GM18499 (cell line): ENCODE data around the gene LRRTM1.

Source experiments
- ATAC-seq: cut with Tn5 transposase; IDR thresholded peaks from one replicate; pipeline ENCODE4 v1.9.1; 2021; ENCODE audit warnings: moderate number of reproducible peaks; ENCODE audit not compliant: insufficient read depth, unreplicated experiment

The LRRTM1 gene

GRCh38 chr2:80303006-80303908 is 1.3 kb downstream of the LRRTM1 start:
- ATAC-seq, result no peak

DNA sequence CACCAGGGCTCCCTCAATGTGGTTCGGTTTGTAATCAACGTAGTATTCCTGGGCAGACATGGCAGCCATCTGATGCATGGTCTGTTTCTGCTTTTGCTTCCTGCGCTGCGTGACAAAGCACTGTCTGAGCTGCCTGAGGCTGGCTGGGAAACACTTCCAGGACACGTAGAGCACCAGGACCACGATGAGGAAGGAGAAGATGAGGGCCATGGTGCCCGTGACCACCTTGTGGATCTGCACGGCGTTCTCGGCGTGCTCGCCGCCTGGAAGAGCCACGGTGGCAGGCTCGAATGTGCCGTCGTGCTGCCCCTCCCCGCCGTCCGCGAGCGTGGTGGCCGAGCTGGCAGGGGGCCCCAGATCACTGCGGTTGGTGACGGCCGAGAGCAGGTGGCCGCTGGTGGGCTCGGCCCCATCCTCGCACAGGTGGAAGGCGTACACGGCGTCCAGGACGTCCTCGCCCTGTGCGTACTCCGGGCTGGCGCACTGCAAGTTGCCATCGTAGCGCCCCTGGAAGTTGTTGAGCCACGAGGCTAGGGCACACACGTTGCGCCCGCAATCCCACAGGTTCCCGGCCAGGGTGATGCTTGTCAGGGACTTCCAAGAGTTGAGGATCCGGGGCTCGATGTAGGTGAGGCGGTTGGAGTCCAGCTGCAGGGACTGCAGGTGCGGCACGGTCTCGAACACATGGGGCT is 2.1 kb downstream of the LRRTM1 start:
- ATAC-seq, result no peak

GRCh38 chr2:80302001-80302313 is 2.6 kb downstream of the LRRTM1 start:
- no peak for ATAC-seq

GRCh38 chr2:80300954-80301353 is 3.6 kb downstream of the LRRTM1 start:
- ATAC-seq, result no peak

DNA sequence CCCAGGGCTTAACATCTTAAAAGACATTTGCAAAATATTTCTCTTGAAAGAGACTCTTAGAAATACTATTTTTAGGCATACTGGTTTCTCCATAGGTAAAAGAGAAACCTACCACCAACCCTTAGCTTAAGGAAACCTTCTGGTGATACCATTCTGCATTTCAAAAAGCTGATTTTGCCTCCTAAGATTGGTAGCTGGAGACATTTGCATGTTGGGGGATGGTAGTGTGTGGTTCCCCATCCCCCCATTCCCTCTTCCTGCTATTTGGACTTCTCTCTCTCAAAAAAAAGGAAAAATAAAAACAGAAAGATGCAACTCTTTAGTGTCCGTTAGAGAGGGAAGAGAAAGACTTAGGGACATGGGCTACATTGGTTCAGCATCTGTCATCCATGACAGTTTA is 4.2 kb downstream of the LRRTM1 start:
- ATAC-seq, result no peak

DNA sequence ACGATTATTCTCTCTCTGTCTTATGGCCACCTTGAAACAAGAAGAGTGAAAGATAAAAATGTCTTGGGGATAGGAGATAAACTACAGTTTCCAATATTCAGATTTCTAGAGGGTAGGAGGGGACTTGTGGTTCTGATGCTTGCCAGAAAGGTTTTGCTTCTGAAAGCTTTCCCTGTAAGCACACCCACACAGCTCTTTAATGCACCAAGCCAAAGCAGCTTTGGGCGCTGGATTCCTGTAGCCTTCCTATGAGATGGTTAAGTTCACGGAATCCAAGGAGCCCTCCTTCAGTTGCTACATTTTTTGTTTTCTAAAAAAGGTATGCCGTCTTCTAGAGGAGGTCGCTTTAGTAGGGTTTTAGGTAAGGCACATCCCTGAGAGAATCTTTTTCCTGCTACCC is 4.9 kb downstream of the LRRTM1 start:
- no peak for ATAC-seq

GRCh38 chr2:80298954-80299353 is 5.6 kb downstream of the LRRTM1 start:
- no peak for ATAC-seq

GRCh38 chr2:80293039-80293438 is 11.5 kb downstream of the LRRTM1 start:
- no peak for ATAC-seq

- ATAC-seq, result no peak
Measured at GRCh38 chr2:80292474-80292873, 12.1 kb downstream of the LRRTM1 start.

DNA sequence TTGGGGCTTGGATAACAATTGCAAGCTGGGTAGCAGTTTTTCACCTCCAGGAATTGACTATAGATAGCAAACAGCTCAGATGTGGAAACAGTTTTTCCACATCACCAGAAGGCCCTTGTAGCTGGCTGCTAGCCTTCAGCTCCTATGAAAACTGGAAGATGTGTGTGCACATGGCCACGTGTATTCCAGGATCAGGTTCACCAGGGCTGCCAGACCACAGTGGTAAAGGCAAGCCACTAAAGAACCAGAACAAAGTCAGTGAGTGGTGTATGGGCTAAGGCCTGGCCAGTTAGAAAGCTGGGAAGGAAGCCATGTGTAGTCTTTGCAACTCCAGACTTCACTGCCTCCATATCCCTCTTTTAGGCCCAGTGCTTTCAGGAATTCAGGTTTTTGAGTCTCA is 12.9 kb downstream of the LRRTM1 start:
- ATAC-seq, result no peak

DNA sequence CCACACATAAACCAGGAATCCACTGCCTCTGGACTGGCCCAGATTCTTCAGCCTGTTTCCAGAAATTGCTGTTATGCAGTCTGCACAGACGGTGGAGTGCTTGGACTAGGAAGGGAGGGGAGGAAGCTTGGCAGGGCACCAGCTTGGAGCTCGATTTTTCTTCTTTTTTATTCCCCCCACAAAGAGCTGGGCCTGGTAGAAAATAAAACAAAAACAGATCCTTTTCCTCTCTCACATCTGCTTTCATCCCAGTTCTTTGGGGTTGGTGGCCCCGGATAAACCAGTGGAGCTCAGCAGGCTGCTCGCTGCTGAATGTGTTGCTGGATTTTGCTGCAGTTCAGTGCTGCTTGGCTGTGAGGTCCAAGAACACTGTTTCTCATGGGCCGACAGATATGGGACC is 16.0 kb downstream of the LRRTM1 start:
- ATAC-seq, result no peak

- no peak for ATAC-seq
Measured at GRCh38 chr2:80281049-80281448, 23.5 kb downstream of the LRRTM1 start.

DNA sequence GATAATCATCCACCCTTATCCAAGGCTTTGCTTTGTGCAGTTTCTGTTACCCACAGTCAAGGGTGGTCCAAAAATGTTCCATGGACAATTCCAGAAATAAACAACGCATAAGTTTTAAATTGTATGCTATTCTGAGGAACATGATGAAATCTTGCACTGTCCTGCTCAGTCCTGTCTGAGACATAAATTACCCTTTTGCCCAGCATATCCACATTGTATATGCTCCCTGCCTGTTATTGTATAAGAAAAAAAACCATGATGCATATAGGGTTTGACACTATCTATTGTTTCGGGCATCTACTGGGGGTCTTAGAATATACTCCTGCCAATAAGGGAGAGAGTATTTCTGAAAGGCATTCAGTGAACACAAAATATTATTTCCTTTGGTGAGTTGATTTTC is 24.0 kb downstream of the LRRTM1 start:
- no peak for ATAC-seq

- ATAC-seq, result no peak
Measured at GRCh38 chr2:80269806-80270205, 34.7 kb downstream of the LRRTM1 start.

DNA sequence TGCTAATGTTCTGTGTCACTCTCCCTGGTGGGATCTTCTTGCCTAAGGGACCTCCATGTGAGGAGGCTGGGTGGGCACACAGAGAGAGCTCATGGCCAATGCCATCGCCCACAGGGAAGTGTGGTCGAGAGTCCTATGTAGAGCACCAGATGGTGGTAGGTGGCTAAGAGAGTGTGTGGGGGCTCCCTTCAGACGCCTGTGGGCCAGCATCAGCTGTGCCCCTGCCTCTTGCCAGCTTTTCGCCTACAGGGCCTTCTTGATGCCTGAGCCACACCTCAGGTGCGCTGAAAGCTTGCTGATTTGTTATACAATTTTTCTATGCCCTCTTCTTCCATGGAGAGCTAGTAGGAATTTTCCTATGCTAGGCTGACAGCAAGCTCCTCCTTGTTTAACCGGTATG is 38.3 kb downstream of the LRRTM1 start:
- ATAC-seq, result no peak

DNA sequence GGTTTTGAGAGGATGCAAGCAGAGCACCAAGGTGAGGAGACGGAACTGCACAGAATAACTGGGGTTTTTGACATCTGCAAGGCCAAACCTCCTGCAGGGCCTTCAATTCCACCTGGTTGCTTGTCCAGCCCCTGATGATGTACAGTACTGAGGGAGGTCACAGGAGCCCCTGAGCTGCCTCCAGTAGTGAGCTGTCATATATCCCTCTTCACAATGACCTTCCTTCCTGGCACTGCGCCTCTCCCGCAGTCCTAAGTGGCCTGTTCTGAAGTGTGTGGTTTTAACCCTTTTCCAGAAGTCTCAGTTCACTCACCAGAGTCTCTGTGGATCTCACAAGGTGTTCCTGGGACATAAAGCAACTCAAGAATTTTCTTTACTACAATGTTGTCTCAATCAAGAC is 45.3 kb downstream of the LRRTM1 start:
- ATAC-seq, result no peak

- no peak for ATAC-seq
Measured at GRCh38 chr2:80258793-80259192, 45.8 kb downstream of the LRRTM1 start.

DNA sequence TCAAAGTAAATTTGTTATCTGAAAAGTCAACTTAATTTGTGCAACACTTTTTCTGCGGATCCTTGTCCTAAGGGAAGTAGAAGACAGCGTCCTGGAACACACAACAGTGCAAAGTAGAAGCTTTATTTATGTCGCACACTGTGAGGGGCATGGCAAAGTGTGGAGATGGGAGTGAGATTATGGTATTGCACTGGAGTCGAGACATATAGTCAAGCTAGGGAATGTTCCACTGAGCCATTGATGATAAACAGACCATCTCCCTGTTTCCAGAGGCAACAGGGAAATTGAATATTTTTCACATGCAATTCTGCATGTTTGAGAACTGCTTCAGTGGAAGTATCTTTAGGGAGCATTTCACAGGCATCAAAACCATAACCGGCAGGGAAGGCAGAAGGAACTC is 46.2 kb downstream of the LRRTM1 start:
- ATAC-seq, result no peak

DNA sequence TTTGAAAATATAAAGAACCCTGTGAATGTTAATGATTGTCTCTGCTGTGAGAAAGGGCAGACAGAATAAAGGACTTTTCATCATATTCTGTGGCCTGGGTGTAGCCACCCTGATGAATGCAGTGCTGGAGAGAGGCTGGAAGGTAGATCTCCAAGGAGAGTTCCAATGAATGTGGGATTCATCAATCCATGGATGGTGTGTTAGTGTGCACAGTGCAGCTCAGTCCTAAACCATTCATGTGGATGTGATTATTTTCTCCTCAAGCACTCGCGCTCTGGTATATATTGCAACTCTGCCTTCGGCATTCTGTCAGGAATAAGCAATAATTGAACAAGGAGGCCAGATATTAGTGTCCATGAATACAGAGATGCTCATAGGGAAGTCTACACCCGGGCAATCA is 47.1 kb downstream of the LRRTM1 start:
- ATAC-seq, result no peak

DNA sequence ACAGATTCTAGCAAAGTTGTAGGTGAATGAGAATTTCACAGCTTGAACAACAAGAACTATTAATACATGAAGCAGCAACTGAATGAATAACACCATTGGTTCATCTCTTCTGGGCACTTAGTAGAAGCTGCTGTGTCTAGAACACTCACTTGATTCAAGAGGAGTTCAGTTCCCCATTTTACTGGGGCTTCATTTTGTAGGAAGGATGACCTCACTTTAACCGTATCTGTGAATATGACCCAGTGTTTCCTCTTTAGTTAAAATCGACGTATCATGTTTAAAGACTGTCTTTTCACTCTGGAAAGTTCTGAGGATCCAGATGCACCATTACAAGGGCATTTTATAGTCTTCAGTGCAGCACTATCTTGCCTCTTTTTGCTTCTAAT is 47.8 kb downstream of the LRRTM1 start:
- ATAC-seq, result no peak

DNA sequence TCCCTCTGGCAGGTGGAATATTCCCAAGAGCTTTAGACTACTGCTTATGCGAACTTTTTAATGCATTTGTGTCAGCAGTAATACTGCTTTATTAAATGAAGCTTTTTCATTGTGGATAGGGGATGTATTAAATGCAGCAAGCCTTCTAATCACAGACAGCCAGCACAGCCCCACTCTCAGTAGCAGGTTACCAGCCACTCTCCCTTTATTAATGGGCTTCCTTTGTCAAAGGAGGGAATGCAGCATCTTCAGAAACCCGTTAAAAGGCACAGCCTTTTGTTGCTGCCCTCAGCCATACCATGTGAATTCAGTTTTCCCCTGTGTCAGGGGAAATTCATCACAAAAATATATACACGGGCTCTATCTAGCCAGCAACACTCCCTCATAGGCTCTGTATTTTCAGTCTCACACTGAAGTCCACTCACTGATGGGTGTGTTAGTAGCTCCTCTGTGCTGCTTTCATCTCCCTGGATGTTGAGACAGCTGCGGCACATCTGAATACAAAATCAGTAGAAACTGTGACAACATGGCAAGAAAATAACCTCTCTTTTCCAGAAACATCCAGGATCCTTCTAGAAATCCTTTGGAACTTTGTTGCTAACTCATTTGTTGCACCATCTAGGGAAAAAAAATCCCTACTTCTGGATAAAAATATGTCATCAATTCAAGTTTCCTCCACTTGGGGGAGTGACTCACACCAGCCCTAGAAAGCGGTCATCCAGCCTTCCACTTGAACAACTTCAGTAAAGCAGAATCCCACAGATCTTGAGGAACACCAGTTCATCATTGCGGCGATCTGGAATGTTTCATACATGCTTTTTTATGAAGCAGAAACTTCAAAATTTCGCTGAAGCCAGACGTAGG is 48.4 kb downstream of the LRRTM1 start:
- no peak for ATAC-seq
